SU-DHL-6 (cell line): ENCODE data around the gene RBL2.

ENCODE experiments used
- CTCF ChIP-seq: fragments of 200-600 bp; sonication (generic); IDR thresholded peaks from one replicate; pipeline ENCODE4 v1.5.1; 2017; ENCODE audit warnings: antibody characterized with exemption, mild to moderate bottlenecking, low read length, moderate library complexity; ENCODE audit not compliant: insufficient read depth, poor library complexity, severe bottlenecking
- EZH2phosphoT487 ChIP-seq: fragments of 200-600 bp; sonication (generic), shearing (Covaris generic); conservative IDR thresholded peaks from 2 replicates; pipeline ENCODE4 v1.6.1; 2018; ENCODE audit warnings: mild to moderate bottlenecking, antibody characterized with exemption, low read length, moderate library complexity, mixed read lengths

- no peak for TF ChIP-seq CTCF
- no peak for TF ChIP-seq EZH2phosphoT487
Measured at GRCh38 chr16:53433930-53434376, 318 bp upstream of the RBL2 start.
